NCI-H146 (cell line): ENCODE measurements around the gene RPUSD3.
"Not testable (repeated sequence)": the region's sequence is repeated elsewhere in the genome, so short reads cannot be mapped to it uniquely, and the experiment has no call there.

ENCODE experiments used
- DNase-seq: peaks from one replicate; lab custom pipeline; 2025; lab: John Stamatoyannopoulos, UW

Gene RPUSD3, protein sequence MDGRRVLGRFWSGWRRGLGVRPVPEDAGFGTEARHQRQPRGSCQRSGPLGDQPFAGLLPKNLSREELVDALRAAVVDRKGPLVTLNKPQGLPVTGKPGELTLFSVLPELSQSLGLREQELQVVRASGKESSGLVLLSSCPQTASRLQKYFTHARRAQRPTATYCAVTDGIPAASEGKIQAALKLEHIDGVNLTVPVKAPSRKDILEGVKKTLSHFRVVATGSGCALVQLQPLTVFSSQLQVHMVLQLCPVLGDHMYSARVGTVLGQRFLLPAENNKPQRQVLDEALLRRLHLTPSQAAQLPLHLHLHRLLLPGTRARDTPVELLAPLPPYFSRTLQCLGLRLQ

DNA sequence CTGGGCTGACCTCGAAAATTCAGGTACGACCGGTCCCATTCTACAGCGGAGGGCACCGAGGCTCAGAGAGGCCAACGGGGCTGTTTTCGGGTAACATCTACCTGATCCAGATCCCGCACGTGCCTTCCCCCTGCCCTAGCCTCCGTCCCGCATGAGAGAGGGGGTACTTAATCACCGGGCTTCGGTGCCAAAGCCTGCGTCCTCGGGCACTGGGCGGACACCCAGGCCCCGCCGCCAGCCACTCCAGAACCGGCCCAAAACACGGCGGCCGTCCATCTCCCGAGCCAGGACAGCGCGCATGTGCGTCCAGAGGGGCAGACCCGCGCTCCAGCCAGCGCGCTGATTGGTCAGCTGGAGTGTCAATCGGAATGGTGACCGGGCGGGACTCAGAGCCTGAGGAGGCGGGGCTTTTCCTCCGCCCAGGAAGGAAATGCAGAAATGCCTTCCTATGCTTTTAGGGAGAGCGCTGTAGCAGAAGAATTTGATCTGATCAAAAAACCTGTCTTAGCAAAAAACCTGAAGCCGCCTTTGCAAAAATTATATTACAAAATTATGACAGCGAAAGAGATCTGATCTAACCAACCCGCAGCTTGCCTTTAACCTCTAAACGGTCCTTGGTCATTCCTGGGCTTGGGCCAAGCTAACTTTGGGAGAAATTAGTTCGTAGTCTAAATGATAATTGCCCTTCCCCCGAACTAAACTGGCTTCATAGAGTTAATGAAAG is at the start of gene RPUSD3:
RPUSD3 (minus strand) TSS at position 294 of the 724 bp plus-strand sequence; CDS start at position 276, 18 bp downstream.
- peak; percentile 86 for DNase-seq

DNA sequence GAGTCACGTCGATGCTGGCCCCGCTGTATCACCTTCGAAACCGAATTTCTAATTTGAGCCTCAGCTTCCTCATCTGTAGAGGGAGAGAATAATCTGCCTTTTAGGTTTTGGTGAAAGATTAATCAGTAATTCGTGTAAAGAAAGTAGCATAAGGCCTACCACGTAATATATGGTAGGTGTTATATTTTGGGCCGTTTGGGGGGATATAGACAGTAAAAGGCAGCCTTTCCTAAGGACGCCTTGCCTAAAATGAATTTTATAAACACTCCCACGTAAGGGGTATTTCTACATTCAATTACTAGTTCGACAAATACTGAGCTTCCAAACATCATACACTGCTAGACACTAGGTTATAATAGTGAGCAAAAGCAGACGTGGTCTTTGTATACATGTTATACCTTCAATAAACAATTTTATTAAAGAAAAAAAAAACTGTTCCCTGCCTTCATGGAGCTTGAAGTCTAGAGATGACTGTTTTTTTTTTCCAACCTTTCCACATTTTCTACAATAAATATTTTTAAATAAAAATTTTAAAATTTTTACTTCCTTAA is 47.3 kb upstream of the RPUSD3 start:
- DNase-seq, result no peak

DNA sequence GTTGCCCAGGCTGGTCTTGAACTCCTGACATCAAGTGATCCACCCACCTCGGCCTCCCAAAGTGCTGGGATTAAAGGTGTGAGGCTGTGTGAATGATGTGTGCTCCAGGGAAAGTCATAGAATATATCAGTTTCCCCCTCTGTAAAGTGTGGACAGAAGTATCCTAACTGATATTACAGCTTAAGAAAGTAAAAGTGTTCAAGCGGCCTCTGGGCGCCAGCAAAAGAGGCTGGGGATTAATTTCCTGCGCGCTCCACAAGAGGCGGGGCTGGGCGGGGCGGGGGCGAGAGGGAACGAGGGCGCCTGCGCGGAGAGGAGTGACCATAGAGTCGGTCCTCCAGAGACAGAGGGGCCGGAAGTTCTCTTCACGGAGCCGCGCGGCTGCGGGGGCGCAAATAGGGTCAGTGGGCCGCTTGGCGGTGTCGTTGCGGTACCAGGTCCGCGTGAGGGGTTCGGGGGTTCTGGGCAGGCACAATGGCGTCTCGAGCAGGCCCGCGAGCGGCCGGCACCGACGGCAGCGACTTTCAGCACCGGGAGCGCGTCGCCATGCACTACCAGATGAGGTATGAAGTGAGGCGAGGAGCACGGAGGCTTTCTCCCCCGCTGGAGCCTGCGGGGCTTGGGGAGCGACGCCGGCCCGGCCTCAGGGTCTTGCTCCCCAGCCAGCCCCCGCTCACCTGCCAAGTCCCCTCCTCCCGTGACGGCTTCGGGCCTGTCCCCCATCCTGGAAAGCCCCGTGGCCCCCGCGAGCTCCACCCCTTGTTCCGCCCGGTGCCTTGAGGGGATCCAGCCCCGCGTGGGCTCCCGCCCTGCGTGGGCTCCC is 46.7 kb upstream of the RPUSD3 start, which contains the start of gene JAGN1:
JAGN1 (plus strand) TSS at position 362 of the 823 bp plus-strand sequence; CDS start at position 475, 113 bp downstream.
- DNase-seq, result peak; percentile 76

DNA sequence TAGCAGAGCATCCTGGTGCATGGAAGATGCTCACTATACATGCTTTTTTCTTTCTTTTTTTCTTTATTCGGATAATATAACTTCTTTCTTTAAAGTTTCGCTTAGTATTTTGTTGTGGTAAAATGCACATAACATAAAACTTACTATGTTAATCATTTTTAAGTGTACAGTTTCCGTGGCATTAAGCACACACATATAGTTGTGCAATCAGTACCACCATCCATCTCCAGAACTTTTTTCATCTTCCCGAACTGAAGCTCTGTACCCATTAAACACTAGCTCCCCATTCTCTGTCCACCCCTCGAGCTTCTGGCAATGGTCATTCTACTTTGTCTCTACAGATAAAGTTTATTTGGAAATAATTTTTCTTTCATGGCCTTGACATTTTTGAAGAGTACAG is 45.6 kb upstream of the RPUSD3 start:
- no peak for DNase-seq

DNA sequence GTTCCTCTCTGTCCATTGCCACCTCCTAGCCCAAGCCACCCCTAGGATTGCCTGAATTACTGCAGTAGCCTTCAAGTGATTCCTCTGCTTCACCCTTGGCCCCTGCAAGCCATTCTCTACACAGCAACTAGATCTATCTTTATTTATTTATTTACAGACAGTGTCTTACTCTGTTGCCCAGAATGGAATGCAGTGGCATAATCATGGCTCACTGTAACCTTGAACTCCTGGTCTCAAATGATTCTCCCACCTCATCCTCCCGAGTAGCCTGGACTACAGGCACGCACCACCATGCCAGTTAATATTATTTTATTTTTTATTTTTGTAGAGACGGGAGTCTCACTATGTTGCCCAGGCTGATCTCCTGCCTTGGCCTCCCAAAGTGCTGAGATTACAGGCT is 44.7 kb upstream of the RPUSD3 start:
- no peak for DNase-seq

DNA sequence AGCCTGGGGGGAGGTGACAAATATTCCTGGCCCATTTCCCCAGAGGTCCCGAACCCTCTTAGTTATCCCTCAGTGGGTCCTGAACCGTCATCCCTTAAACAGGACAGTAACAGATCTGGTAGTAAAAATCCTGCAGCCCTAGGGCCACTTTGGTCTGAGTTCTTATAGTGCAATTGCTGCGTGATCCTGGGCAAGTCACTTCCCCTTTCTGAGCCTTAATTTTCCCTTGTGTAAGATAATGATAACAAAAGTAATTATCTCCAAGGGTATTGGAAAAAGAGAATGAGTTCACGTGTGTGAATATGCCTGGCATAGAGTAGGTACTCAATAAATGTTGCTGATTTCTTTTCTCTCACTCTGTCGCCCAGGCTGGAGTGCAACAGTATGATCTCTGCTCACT is 43.7 kb upstream of the RPUSD3 start:
- DNase-seq, result no peak

DNA sequence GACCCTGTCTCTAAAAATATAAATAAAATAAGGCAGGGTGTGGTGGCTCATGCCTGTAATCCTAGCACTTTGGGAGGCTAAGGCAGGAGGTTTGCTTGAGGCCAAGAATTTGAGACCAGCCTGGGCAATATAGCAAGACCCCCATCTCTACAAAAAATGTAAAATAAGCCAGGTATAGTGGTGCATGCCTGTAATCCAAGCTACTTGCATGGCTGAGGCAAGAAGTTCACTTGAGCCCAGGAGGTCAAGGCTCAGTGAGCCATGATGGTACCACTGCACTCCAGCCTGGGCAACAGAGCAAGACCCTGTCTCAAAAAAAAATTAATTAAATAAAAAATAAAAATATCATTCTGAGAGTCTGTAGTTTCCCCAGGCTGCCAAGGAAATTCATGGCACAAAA is 42.5 kb upstream of the RPUSD3 start:
- DNase-seq, result no peak

DNA sequence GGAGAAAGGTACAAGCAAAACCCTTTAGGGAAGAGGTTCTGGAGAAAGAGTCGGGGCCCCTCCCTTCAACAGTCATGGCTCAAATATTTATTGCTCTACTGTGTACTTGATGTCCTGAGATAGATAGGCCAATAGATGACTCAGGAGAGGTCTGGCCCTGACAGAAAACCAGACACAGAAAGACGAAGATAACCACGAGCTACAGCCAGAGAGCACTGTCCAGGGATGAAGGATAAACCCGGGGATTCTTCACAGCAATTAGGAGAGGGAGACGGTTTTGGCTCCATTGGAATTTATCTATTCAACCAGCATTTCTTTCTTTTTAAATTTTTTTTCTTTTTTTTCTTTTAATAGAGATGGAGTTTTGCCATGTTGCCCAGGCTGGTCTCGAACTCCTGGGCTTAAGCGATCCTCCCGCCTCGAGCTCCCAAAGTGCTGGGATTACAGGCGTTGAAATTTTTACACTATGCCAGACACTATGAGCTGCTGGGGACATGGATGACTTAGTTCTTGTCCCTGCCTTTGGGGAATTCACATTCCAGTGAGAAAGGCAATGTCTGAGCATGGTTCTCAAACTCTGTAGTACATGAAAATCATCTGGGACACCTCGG is 40.9 kb upstream of the RPUSD3 start:
- DNase-seq, result no peak

DNA sequence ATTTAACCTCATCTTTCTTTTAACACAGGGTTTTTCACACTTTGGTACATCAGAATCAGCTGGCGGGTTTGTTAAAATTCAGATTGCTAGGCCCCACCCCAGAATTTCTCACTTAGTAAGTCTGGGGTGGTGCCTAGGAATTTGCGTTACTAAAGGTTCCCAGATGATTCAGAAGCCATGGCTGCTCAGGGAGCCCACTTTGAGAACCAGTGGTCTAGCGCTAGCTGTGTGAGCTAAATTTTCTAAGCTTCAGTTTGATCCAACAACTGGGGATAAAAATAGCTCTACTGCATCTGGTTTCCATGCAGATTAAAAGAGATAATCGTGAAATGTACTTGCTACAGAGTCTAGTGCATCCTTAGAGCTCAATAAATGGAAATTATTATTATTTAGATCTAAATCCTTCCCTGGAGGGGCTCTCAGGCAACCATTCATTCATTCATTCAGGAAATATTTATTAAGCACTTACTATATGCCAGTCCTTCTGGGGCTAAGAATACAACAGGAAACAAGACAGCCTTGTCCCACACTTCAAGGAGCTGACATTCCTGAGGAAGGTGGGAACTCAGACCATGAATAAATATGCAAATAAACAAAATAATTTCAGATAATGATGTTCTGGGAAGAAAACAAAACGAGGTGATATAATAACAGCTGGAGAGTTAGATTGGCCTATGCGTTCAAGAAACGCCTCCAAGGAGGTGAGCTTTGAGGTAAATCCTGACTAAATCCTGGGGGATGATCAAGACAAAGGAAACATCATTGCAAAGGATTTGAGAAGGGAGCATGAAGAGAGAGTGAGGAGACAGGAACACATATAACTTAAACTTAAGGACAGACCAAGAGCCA is 40.1 kb upstream of the RPUSD3 start:
- DNase-seq, result no peak

DNA sequence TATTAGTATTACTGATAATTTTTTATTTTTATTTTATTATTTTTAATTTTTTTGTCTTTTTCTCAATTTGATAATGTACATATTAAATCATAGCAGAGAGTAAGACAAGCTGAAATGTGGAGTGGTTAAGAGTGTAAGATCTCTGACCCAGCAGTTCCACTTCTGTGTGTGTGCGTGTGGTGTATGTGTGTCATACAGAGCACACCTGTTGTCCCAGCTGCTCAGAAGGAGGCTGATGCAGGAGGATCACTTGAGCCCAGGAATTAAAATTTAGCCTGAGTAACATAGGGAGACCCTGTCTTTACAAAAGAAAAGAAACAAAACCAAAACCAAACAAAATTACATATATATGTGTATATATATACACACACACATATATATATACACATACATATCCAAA is 37.6 kb upstream of the RPUSD3 start:
- no peak for DNase-seq

DNA sequence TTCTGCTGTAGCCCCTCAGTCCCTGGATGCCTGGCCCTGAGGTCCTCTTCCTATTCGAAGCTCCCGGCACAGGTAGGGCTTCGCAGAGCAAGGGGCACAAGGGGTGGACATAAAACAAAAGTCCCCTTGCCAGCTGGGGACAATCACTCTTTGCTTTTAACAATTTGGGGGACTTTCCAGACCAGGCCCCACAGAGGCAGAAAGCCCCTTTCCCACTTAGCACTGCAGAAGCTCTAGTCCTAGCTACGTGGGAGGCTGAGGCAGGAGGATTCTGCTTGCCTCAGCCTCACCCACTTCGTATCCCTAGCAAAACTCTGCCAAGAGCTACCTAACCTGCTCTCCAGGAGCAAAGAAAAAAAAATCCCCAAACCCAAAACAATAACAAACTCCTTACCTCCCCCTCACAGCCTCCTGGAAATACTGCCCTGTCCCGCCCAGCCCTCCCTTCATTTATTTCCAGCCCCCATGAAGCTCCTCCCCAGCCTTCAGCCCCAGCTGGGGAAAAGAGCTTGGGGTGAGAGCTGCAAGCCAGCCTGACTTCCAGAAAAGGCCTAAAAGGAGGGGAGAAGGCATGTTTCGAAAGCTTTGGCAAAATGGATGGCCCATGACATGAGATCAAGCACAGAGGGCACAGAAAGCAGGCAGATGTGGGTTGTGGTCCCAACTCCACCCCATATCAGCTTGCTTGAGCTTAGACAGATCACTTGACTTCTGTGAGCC is 36.2 kb upstream of the RPUSD3 start, which contains the start of gene CIDEC:
CIDEC (minus strand) TSS at position 424 of the 720 bp plus-strand sequence. CDS start 1,767 bp downstream, outside the sequence.
- DNase-seq, result no peak

DNA sequence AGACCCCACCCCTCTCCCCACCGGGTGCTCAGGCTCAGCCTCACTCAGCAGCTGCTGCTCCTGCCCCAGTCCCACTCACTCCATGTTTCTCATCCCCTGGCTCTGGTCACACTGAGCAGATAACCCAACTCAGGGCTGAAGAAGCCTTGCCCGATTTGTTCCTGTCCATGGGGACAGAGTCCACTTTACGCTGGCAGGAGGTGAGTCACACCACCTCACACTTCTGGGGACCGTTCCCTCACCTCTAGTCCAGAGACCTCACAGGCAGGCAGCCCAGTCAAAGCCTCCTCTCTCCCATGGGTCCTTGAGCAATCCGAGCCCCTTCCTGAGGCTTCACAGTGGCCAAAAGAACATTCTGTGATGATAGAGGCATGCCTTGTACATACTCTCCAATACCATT is 34.9 kb upstream of the RPUSD3 start:
- no peak for DNase-seq

DNA sequence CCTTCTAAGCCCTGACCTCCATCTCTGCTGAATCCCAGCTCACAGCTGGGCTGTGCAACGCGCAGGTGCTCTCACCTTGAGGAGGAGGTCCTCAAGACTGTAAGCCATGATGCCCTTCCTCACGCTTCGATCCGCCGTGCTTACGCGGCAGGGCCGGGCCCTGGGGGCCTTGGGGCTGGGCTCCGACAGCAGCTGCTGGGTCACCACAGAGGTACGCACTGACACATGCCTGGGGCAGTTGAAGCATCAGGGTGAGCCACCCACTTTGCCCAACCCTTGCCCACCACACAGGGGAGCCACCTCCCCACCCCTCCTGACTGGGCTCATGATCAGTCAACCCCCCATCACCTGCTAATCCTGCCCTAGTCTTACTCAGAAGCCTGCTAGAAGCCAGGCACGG is 33.2 kb upstream of the RPUSD3 start:
- DNase-seq, result no peak

DNA sequence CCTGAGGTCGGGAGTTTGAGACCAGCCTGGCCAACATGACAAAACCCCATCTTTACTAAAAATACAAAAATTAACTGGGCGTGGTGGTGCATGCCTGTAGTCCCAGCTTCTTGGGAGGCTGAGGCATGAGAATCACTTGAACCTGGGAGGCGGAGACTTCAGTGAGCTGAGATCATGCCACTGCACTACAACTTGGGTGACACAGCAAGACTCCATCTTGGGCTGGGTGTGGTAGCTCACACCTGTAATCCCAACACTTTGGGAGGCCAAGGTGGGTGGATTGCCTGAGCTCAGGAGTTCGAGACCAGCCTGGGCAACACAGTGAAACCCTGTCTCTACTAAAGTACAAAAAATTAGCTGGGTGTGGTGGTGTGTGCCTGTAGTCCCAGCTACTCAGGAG is 32.4 kb upstream of the RPUSD3 start:
- not testable (repeated sequence) for DNase-seq

DNA sequence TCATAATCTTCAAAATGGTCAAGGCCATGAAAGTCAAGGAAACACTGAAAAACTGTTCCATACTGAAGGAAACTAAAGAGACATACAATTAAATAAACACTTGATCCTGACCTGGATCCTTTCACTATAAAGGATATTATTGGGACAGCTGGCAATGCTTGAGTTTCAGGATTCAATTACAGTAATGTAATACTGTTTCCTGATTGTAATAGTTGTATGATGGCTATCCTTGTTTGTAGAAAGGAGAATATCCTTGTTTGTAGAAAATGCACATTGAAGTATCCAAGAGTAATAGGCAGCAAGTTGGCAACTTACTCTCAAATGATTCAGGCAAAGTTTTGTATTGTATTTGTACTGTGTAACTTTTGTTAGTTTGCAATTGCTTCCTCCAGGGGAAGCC is 31.6 kb upstream of the RPUSD3 start:
- DNase-seq, result peak; percentile 22

DNA sequence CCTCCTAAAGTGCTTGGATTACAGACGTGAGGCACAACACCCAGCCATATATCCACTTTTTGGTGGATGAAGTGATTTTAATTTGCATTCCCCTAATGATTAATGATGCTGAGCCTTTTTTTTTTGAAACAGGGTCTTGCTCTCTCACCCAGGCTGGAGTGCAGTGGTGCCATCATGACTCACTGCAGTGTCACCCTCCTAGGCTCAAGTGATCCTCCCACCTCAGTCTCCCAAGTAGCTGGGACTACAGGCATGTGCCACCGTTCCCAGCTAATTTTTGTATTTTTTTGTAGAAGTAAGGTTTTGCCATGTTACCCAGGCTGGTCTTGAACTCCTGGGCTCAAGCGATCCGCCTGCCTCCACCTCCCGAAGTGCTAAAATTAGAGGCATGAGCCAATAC is 28.3 kb upstream of the RPUSD3 start:
- not testable (repeated sequence) for DNase-seq

DNA sequence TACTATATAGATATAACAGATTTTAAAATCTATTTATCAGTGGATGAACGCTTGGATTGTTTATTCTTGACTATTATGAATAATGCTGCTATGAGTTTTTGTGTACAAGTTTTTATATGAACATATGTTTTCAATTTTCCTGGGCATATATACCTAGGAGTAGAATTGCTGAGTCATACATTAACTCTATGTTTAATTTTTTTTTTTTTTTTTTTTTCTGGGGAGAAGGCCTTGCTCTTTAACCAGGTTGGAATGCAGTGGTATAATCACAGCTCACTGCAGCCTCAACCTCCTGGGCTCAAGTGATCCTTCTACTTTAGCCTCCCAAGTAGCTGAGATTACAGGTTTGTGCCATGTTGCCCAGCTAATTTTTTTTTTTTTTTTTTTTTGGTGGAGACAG is 27.2 kb upstream of the RPUSD3 start:
- DNase-seq, result no peak

DNA sequence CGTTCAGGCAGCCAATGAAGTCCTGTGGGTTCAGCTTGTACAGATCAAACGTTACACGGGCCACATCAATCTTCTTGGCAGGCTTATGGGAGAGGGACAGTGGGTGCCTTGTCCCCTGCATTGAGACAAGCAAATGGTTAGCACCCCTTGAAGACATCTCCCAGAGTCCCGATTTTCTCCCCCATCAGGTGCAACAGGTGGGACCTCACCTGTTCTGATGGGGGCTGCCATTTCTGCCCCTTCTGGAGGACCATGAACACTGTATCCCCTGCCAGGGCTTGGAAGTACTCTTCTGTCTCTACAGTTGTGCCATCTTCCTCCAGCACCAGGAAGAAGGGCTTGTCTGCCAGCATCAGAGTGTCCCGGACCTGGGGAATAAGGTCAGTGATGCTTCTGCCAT is 26.1 kb upstream of the RPUSD3 start:
- no peak for DNase-seq

DNA sequence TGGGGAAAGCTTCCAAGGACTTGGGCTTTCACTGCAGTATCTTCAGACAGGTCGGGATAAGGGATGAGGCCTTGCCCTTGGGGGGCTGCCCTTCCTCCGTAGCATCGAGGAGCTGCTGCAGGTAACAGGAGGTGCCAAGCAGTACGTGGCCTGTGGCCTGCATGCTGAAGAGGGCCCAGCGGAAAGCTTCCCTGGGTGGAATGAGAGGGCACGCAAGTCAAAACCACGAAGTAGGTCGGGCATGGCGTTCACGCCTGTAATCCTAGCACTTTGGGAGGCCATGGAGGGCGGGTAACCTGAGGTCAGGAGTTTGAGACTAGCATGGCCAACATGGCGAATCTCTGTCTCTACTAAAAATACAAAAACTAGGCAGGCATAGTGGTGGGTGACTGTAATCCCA is 23.3 kb upstream of the RPUSD3 start:
- DNase-seq, result no peak

DNA sequence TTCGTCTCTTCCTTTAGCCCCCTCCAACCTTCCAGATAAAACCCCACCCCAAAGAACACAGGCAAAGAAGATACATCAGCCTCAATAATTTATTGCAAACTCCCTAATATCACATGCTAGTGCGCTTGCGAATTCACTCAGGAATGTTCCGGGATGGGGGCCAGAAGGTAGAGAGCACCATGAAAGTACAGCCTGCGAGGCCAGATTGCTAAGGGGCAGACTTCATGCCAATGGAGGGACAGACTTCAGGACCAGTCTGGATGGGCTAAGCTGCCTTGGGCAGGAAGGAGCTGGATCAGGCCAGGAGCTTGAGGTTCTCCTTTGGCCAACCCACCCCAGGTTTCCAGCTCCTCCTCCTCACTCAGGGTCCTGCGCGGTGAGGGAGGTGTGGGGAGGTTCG is 22.8 kb upstream of the RPUSD3 start:
- DNase-seq, result no peak
